K562 (cell line): ENCODE results near the gene FRMPD1. TPM values are rescaled to one million over a fixed set of nuclear protein-coding genes. Genes with fewer than 3 reads are reported as not detected.
A peak's percentile ranks its signal among the peaks of the same experiment; 100 is the strongest.

Source experiments
- CAMTA2 ChIP-seq: fragments of 250-450 bp; sonication (Bioruptor Pico); conservative IDR thresholded peaks from 2 replicates; pipeline ENCODE4 v1.5.1; 2022
- CBX1 ChIP-seq: sonication (generic); IDR thresholded peaks from 2 replicates; pipeline ENCODE4 v1.6.1; 2016; ENCODE audit warnings: antibody characterized with exemption, low read depth, mild to moderate bottlenecking
- ETS2 ChIP-seq: IDR thresholded peaks from 2 replicates; pipeline ENCODE4 v1.6.1; 2016; ENCODE audit warnings: borderline replicate concordance, missing genetic modification characterization, mild to moderate bottlenecking, moderate library complexity, missing compliant biosample characterization; ENCODE audit not compliant: poor library complexity, severe bottlenecking
- HNRNPL ChIP-seq: fragments of 200-400 bp; formaldehyde crosslinking; IDR thresholded peaks from 2 replicates; pipeline ENCODE4 v1.6.1; 2017; ENCODE audit warnings: low read depth, mild to moderate bottlenecking, low read length
- KDM1A ChIP-seq, 2 experiments: fragments of 450-650 bp; IDR thresholded peaks; 2 replicates each; pipeline ENCODE4 v1.6.1; 2016; ENCODE audit warnings: mild to moderate bottlenecking in 2 of 2
- KLF13 ChIP-seq: fragments of 450-650 bp; IDR thresholded peaks from 2 replicates; pipeline ENCODE4 v1.6.1; 2016; ENCODE audit warnings: missing genetic modification characterization, low read depth, mild to moderate bottlenecking, missing compliant biosample characterization, moderate library complexity, borderline replicate concordance
- MAZ ChIP-seq, 2 experiments: fragments of 450-650 bp in 1 of 2; sonication (generic) in 1 of 2; formaldehyde crosslinking; IDR thresholded peaks in 1 of 2; conservative IDR thresholded peaks in 1 of 2; 2 replicates each; pipeline versions ENCODE4 v1.4.0 to v1.5.0; 2020; ENCODE audit warnings: mild to moderate bottlenecking in 1 of 2, missing genetic modification reagents in 1 of 2
- MYC ChIP-seq, 2 experiments: fragments of 250-450 bp in 1 of 2; sonication (Bioruptor Pico) in 1 of 2; IDR thresholded peaks; 2 replicates each; pipeline versions ENCODE4 v1.5.1 to v1.6.1; 2012 to 2021; ENCODE audit warnings: low read depth in 2 of 2, borderline replicate concordance in 1 of 2, improper control_type of control experiment in 1 of 2, low read length in 1 of 2, mild to moderate bottlenecking in 1 of 2, moderate library complexity in 1 of 2
- NRF1 ChIP-seq, 2 experiments: fragments of 450-650 bp; IDR thresholded peaks in 1 of 2; conservative IDR thresholded peaks in 1 of 2; 2 replicates each; pipeline ENCODE4 v1.6.1; 2014; ENCODE audit warnings: mild to moderate bottlenecking in 2 of 2
- POLR3A ChIP-seq: IDR thresholded peaks from 2 replicates; pipeline ENCODE4 v1.6.1; 2011; ENCODE audit warnings: borderline replicate concordance, mild to moderate bottlenecking, moderate library complexity; ENCODE audit not compliant: insufficient read length, insufficient read depth; ENCODE audit errors: extremely low read depth
- PRMT5 ChIP-seq: sonication (generic); formaldehyde crosslinking; IDR thresholded peaks from 2 replicates; pipeline ENCODE4 v1.5.0; 2020; ENCODE audit warnings: missing genetic modification reagents
- SMAD4 ChIP-seq: fragments of 250-450 bp; sonication (Bioruptor Pico); conservative IDR thresholded peaks from 2 replicates; pipeline ENCODE4 v1.8.0; 2021; ENCODE audit warnings: inconsistent platforms, mild to moderate bottlenecking, moderate library complexity
- SPI1 ChIP-seq: IDR thresholded peaks from 2 replicates; pipeline ENCODE4 v1.6.1; 2011; ENCODE audit warnings: low read depth, low read length, control low read depth, borderline replicate concordance
- SRSF7 ChIP-seq: fragments of 200-400 bp; formaldehyde crosslinking; optimal IDR thresholded peaks from 2 replicates; pipeline ENCODE3; 2017; ENCODE audit warnings: mild to moderate bottlenecking, low read depth, low read length
- STAG1 ChIP-seq: sonication (generic); formaldehyde crosslinking; IDR thresholded peaks from 2 replicates; pipeline ENCODE4 v1.5.0; 2020; ENCODE audit warnings: missing genetic modification reagents, borderline replicate concordance
- TOE1 ChIP-seq, 2 experiments: fragments of 450-650 bp in 1 of 2; sonication (generic) in 1 of 2; formaldehyde crosslinking in 1 of 2; IDR thresholded peaks; 2 replicates each; pipeline versions ENCODE4 v1.7.1 to v1.8.0; 2016 to 2022; ENCODE audit warnings: borderline replicate concordance in 2 of 2, mild to moderate bottlenecking in 2 of 2, antibody characterized with exemption in 1 of 2, inconsistent platforms in 1 of 2, low read depth in 1 of 2, missing genetic modification reagents in 1 of 2, moderate library complexity in 1 of 2
- TRIM28 ChIP-seq: fragments of 450-650 bp; IDR thresholded peaks from 2 replicates; pipeline ENCODE4 v1.6.1; 2017
- ZNF282 ChIP-seq: sonication (generic); formaldehyde crosslinking; IDR thresholded peaks from 2 replicates; pipeline ENCODE4 v1.8.1; 2023; ENCODE audit warnings: missing genetic modification reagents
- ZNF717 ChIP-seq: fragments of 250-450 bp; sonication (Bioruptor Pico); IDR thresholded peaks from 2 replicates; pipeline ENCODE4 v1.5.0; 2021
- ZNF780A ChIP-seq: fragments of 250-450 bp; sonication (Bioruptor Pico); IDR thresholded peaks from 2 replicates; pipeline ENCODE4 v1.5.0; 2021; ENCODE audit warnings: mild to moderate bottlenecking
- polyA plus RNA-seq, 8 experiments: library from polyadenylated mRNA; depleted of rRNA in 4 of 8; stranded (reverse) in 5 of 8; unstranded in 3 of 8; fragments of >200 nt; fragmentation: Nextera tagmentation in 2 of 8; fragmentation: Illumina TruSeq in 1 of 8; extraction: Ambion mirVana in 2 of 8; extraction: Trizol in 1 of 8; gene quantifications; 2 replicates each; pipeline versions ENCODE4 v1.2.1 to v1.2.3, GENCODE V29; 2011 to 2014; ENCODE audit warnings: inconsistent platforms in 1 of 8, missing spikeins in 1 of 8
- total RNA-seq, 7 experiments: library from RNA; depleted of rRNA in 6 of 7; stranded (reverse); fragments of >200 nt in 6 of 7; fragmentation: Illumina TruSeq in 2 of 7; extraction: Trizol in 2 of 7; gene quantifications; 2 replicates each; pipeline versions ENCODE4 v1.2.1 to v1.2.3, GENCODE V29; 2011 to 2021; ENCODE audit warnings: low replicate concordance in 1 of 7
- TF ChIP-seq, protein P1 (sequence below), 2 experiments: fragments of 450-650 bp; IDR thresholded peaks; 2 replicates each; pipeline ENCODE4 v1.6.1; 2016
- TF ChIP-seq, protein P2 (sequence below): fragments of 450-650 bp; IDR thresholded peaks from 2 replicates; pipeline ENCODE4 v1.6.1; 2017; ENCODE audit warnings: mild to moderate bottlenecking, moderate library complexity
- TF ChIP-seq, protein P3 (sequence below): fragments of 250-450 bp; sonication (Bioruptor Pico); IDR thresholded peaks from 2 replicates; pipeline ENCODE4 v1.4.0; 2020; ENCODE audit warnings: mild to moderate bottlenecking, moderate library complexity
- TF ChIP-seq, protein P4 (sequence below): fragments of 450-650 bp; conservative IDR thresholded peaks from 2 replicates; pipeline ENCODE4 v1.6.1; 2016; ENCODE audit warnings: missing genetic modification characterization, low read depth, mild to moderate bottlenecking, missing compliant biosample characterization, moderate library complexity

FRMPD1 gene
- total and polyA plus RNA-seq, 9 of the 15 experiments (the other 6 are each of a cell fraction or from before 2014, with no cell fraction given) = not detected

DNA sequence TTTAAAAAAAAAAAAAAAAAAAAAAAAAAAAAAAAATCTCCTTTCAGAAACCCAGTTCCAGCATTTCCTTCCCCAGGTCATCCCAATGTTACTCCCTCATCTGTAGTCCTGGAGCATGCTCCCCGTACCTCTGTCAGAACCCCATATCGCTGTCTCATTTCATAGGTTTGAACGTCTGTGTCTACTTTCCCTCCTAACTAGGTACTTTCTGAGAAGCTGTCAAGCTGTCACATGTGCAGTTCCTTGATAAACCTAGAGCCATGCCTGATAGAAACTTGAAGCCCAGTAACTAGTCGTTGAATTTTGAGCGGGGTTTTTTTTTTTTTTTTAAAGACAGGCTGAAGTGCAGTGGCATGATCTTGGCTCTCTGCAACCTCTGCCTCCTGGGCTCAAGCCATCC lies 118.6 kb downstream of the FRMPD1 start (continued):
- TF ChIP-seq TOE1 (IDR thresholded peaks at IDR 0.05; ENCODE audit: borderline replicate concordance) (no peak), TOE1 (CRISPR knock-in tag; IDR thresholded peaks at IDR 0.05; ENCODE audit: borderline replicate concordance, low read depth) (no peak), NRF1 (conservative IDR thresholded peaks at IDR 0.05 in 1 of 2, IDR thresholded peaks at IDR 0.05 in 1 of 2) (peak; percentile 71 to 73), SMAD4 (CRISPR knock-in tag) (peak; percentile 70), ZNF717 (CRISPR knock-in tag) (no peak), KDM1A (IDR thresholded peaks at IDR 0.05) (no peak), POLR3A (no peak), TRIM28 (no peak; the same call in 1 of the 2 replicates), MYC (IDR thresholded peaks at IDR 0.05; ENCODE audit: low read depth, low read length) (0 out of 2 replicates have a peak, but pooled peaks have one; percentile 42), MYC (CRISPR knock-in tag; IDR thresholded peaks at IDR 0.05; ENCODE audit: borderline replicate concordance, low read depth) (no peak), KLF13 (tag) (no peak), PRMT5 (CRISPR knock-in tag) (no peak), HNRNPL (no peak), ZNF780A (no peak), SRSF7 (no peak), CAMTA2 (CRISPR knock-in tag) (no peak), ETS2 (tag) (no peak), MAZ (CRISPR knock-in tag; conservative IDR thresholded peaks at IDR 0.05 in 1 of 2, IDR thresholded peaks at IDR 0.05 in 1 of 2) (no peak), SPI1 (no peak), CBX1 (no peak), ZNF282 (no peak), STAG1 (CRISPR knock-in tag) (no peak)
- TF ChIP-seq, protein P1, sequence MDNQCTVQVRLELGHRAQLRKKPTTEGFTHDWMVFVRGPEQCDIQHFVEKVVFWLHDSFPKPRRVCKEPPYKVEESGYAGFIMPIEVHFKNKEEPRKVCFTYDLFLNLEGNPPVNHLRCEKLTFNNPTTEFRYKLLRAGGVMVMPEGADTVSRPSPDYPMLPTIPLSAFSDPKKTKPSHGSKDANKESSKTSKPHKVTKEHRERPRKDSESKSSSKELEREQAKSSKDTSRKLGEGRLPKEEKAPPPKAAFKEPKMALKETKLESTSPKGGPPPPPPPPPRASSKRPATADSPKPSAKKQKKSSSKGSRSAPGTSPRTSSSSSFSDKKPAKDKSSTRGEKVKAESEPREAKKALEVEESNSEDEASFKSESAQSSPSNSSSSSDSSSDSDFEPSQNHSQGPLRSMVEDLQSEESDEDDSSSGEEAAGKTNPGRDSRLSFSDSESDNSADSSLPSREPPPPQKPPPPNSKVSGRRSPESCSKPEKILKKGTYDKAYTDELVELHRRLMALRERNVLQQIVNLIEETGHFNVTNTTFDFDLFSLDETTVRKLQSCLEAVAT (IDR thresholded peaks at IDR 0.05) = no peak
- TF ChIP-seq, protein P2, sequence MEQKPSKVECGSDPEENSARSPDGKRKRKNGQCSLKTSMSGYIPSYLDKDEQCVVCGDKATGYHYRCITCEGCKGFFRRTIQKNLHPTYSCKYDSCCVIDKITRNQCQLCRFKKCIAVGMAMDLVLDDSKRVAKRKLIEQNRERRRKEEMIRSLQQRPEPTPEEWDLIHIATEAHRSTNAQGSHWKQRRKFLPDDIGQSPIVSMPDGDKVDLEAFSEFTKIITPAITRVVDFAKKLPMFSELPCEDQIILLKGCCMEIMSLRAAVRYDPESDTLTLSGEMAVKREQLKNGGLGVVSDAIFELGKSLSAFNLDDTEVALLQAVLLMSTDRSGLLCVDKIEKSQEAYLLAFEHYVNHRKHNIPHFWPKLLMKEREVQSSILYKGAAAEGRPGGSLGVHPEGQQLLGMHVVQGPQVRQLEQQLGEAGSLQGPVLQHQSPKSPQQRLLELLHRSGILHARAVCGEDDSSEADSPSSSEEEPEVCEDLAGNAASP = no peak
- TF ChIP-seq, protein P3, sequence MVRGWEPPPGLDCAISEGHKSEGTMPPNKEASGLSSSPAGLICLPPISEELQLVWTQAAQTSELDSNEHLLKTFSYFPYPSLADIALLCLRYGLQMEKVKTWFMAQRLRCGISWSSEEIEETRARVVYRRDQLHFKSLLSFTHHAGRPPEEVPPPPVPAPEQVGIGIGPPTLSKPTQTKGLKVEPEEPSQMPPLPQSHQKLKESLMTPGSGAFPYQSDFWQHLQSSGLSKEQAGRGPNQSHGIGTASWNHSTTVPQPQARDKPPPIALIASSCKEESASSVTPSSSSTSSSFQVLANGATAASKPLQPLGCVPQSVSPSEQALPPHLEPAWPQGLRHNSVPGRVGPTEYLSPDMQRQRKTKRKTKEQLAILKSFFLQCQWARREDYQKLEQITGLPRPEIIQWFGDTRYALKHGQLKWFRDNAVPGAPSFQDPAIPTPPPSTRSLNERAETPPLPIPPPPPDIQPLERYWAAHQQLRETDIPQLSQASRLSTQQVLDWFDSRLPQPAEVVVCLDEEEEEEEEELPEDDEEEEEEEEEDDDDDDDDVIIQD (CRISPR knock-in tag) = no peak
- TF ChIP-seq, protein P4, sequence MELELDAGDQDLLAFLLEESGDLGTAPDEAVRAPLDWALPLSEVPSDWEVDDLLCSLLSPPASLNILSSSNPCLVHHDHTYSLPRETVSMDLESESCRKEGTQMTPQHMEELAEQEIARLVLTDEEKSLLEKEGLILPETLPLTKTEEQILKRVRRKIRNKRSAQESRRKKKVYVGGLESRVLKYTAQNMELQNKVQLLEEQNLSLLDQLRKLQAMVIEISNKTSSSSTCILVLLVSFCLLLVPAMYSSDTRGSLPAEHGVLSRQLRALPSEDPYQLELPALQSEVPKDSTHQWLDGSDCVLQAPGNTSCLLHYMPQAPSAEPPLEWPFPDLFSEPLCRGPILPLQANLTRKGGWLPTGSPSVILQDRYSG = peak; percentile 59; the same call in 1 of the 2 replicates
